LHCN-M2 (cell line): ENCODE measurements around the gene RPRD1B. TPM values are rescaled to one million over a fixed set of nuclear protein-coding genes. Genes with fewer than 3 reads are reported as not detected.
A peak's percentile ranks its signal among the peaks of the same experiment; 100 is the strongest.
"Not testable (repeated sequence)": the region's sequence is repeated elsewhere in the genome, so short reads cannot be mapped to it uniquely, and the experiment has no call there.

ENCODE experiments used
- DNase-seq: peaks from one replicate; pipeline ENCODE4 v3.0.0-alpha.2; 2012; ENCODE audit warnings: low read depth
- total RNA-seq: library from RNA; depleted of rRNA; stranded (reverse); fragments of >200 nt; gene quantifications from 2 replicates; pipeline ENCODE4 v1.2.3, GENCODE V29; 2014

RPRD1B gene
- total RNA-seq, 1 experiment from 2014 or later, result 21.3 TPM

GRCh38 chr20:38073307-38074071 lies 39.9 kb downstream of the RPRD1B start:
- peak; percentile 97 for DNase-seq

GRCh38 chr20:38075161-38075998 lies 41.8 kb downstream of the RPRD1B start:
- no peak for DNase-seq

- no peak for DNase-seq
Measured at GRCh38 chr20:38076548-38076947, 43.0 kb downstream of the RPRD1B start.

- DNase-seq, result no peak
Measured at GRCh38 chr20:38078084-38078483, 44.5 kb downstream of the RPRD1B start.

GRCh38 chr20:38079353-38079752 lies 45.8 kb downstream of the RPRD1B start:
- DNase-seq, result no peak

- no peak for DNase-seq
Measured at GRCh38 chr20:38081575-38081974, 48.0 kb downstream of the RPRD1B start.

GRCh38 chr20:38082894-38083293 lies 49.3 kb downstream of the RPRD1B start:
- DNase-seq, result no peak

GRCh38 chr20:38083338-38084048 lies 49.9 kb downstream of the RPRD1B start:
- no peak for DNase-seq

GRCh38 chr20:38084425-38084951 lies 50.9 kb downstream of the RPRD1B start:
- peak; percentile 53 for DNase-seq

GRCh38 chr20:38085026-38085425 lies 51.5 kb downstream of the RPRD1B start:
- DNase-seq, result no peak

- no peak for DNase-seq
Measured at GRCh38 chr20:38089500-38089899, 56.0 kb downstream of the RPRD1B start.

GRCh38 chr20:38090061-38090460 lies 56.5 kb downstream of the RPRD1B start:
- no peak for DNase-seq

GRCh38 chr20:38091441-38092216 lies 58.1 kb downstream of the RPRD1B start:
- no peak for DNase-seq

- DNase-seq, result no peak
Measured at GRCh38 chr20:38092260-38092857, 58.8 kb downstream of the RPRD1B start.

- DNase-seq, result no peak
Measured at GRCh38 chr20:38092915-38093314, 59.4 kb downstream of the RPRD1B start.

- DNase-seq, result no peak
Measured at GRCh38 chr20:38093641-38094077, 60.1 kb downstream of the RPRD1B start.

- DNase-seq, result peak; percentile 89
Measured at GRCh38 chr20:38094373-38094891, 60.9 kb downstream of the RPRD1B start.

- DNase-seq, result no peak
Measured at GRCh38 chr20:38095017-38095686, 61.6 kb downstream of the RPRD1B start.

GRCh38 chr20:38098952-38099351 lies 65.4 kb downstream of the RPRD1B start:
- DNase-seq, result no peak

- not testable (repeated sequence) for DNase-seq
Measured at GRCh38 chr20:38102206-38102605, 68.7 kb downstream of the RPRD1B start.
